ENCODE results near the gene C1R. TPM values are rescaled to one million over a fixed set of nuclear protein-coding genes. Genes with fewer than 3 reads are reported as not detected.

C1R gene
- total and polyA plus RNA-seq, 4 donors = 148 to 1,570 (median 964) TPM

GRCh38 chr12:7131502-7131866 is 39.2 kb upstream of the C1R start:
- ATAC-seq (ENCODE audit: low FRiP score) (no peak), DNase-seq (peak in 1 of 2 donors; percentile 46)
- intact Hi-C loops (cut with DNase I) = no loop called here
- Histone ChIP-seq H3K36me3 (ENCODE audit: control insufficient read depth in 1 of 2, insufficient read depth in 2 of 2, low read length in 1 of 2) (peaks cover 0 to 2% of the 10 kb centered on the region in 2 donors), H3K9me3 (ENCODE audit: control insufficient read depth, low read length) (no peaks in the 10 kb centered on the region), H3K4me1 (ENCODE audit: control insufficient read depth in 1 of 2, insufficient read depth in 2 of 2, low read length in 2 of 2) (no peaks in the 10 kb centered on the region), H3K27me3 (ENCODE audit: control insufficient read depth in 1 of 2, insufficient read depth in 2 of 2, low read length in 1 of 2) (no peaks in the 10 kb centered on the region), H3K4me3 (ENCODE audit: low read length in 2 of 2) (no peak overlapping the region), H3K27ac (ENCODE audit: low read depth in 1 of 2, low read length in 2 of 2) (no peak overlapping the region)
- 57 to 68% methylated on average over 6 to 7 of the region's 7 CpGs for WGBS, 2 donors

- H3K27ac ChIP-seq (ENCODE audit: low read depth in 1 of 2, low read length in 2 of 2) = peak overlapping the region in 1 of 2 donors; percentile 22
- DNase-seq = peak in 1 of 2 donors; percentile 71
- intact Hi-C loops (cut with DNase I) = no loop called here
- H3K27me3 ChIP-seq (ENCODE audit: control insufficient read depth in 1 of 2, insufficient read depth in 2 of 2, low read length in 1 of 2) = no peaks in the 10 kb centered on the region
- peak; percentile 67 for ATAC-seq (ENCODE audit: low FRiP score)
- H3K36me3 ChIP-seq (ENCODE audit: control insufficient read depth in 1 of 2, insufficient read depth in 2 of 2, low read length in 1 of 2) = no peaks in the 10 kb centered on the region
- H3K4me1 ChIP-seq (ENCODE audit: control insufficient read depth in 1 of 2, insufficient read depth in 2 of 2, low read length in 2 of 2) = no peaks in the 10 kb centered on the region
- peak overlapping the region; percentile 37 to 66 for H3K4me3 ChIP-seq (ENCODE audit: low read length in 2 of 2)
- no peaks in the 10 kb centered on the region for H3K9me3 ChIP-seq (ENCODE audit: control insufficient read depth, low read length)
- WGBS, 2 donors = 5% methylated on average over 29 to 32 of the region's 32 CpGs
These were observed 38.7 kb upstream of the C1R start for GRCh38 chr12:7130701-7131501.

GRCh38 chr12:7129872-7130691 is 37.8 kb upstream of the C1R start, which contains the start of gene CLSTN3:
Gene CLSTN3 (plus strand): TSS chr12:7130371. CDS start chr12:7130649, 278 bp downstream.
- H3K27ac ChIP-seq (ENCODE audit: low read depth in 1 of 2, low read length in 2 of 2) = peak within 1 kb of the TSS in 1 of 2 donors; percentile 35
- peak within 1 kb of the TSS; percentile 37 to 66 for H3K4me3 ChIP-seq (ENCODE audit: low read length in 2 of 2)
- intact Hi-C loops (cut with DNase I) = no loop called here
- H3K27me3 ChIP-seq (ENCODE audit: control insufficient read depth in 1 of 2, insufficient read depth in 2 of 2, low read length in 1 of 2) = no peaks in the 10 kb centered on the region
- DNase-seq = peak; percentile 81 to 96
- ATAC-seq (ENCODE audit: low FRiP score) = peak; percentile 89
- H3K4me1 ChIP-seq (ENCODE audit: control insufficient read depth in 1 of 2, insufficient read depth in 2 of 2, low read length in 2 of 2) = no peaks in the 10 kb centered on the region
- H3K9me3 ChIP-seq (ENCODE audit: control insufficient read depth, low read length) = no peaks in the 10 kb centered on the region
- no peaks in the 10 kb centered on the region for H3K36me3 ChIP-seq (ENCODE audit: control insufficient read depth in 1 of 2, insufficient read depth in 2 of 2, low read length in 1 of 2)
- 0% methylated on average over 28 to 40 of the region's 40 CpGs for WGBS, 2 donors

- no peak for DNase-seq
These were observed 37.1 kb upstream of the C1R start for GRCh38 chr12:7129287-7129871.

GRCh38 chr12:7128681-7129286 is 36.5 kb upstream of the C1R start, which contains the start of gene RBP5:
Gene RBP5 (minus strand): TSS chr12:7128889. CDS start chr12:7128775, 114 bp downstream.
- H3K36me3 ChIP-seq (ENCODE audit: control insufficient read depth in 1 of 2, insufficient read depth in 2 of 2, low read length in 1 of 2) = no peaks in the 10 kb centered on the region
- intact Hi-C loops (cut with DNase I) = no loop called here
- 79 to 82% methylated on average over 7 of the region's 7 CpGs for WGBS, 2 donors
- DNase-seq = peak in 1 of 2 donors; percentile 35
- H3K4me1 ChIP-seq (ENCODE audit: control insufficient read depth in 1 of 2, insufficient read depth in 2 of 2, low read length in 2 of 2) = no peaks in the 10 kb centered on the region
- no peak within 1 kb of the TSS for H3K27ac ChIP-seq (ENCODE audit: low read depth in 1 of 2, low read length in 2 of 2)
- no peaks in the 10 kb centered on the region for H3K27me3 ChIP-seq (ENCODE audit: control insufficient read depth in 1 of 2, insufficient read depth in 2 of 2, low read length in 1 of 2)
- H3K9me3 ChIP-seq (ENCODE audit: control insufficient read depth, low read length) = no peaks in the 10 kb centered on the region
- ATAC-seq (ENCODE audit: low FRiP score) = no peak
- H3K4me3 ChIP-seq (ENCODE audit: low read length in 2 of 2) = peak within 1 kb of the TSS; percentile 37 to 66

More at GRCh38 chr12:7129287-7129871, 37.1 kb upstream of the C1R start:
- WGBS, 2 donors = 3% methylated on average over 19 of the region's 19 CpGs
- H3K36me3 ChIP-seq (ENCODE audit: control insufficient read depth in 1 of 2, insufficient read depth in 2 of 2, low read length in 1 of 2) = no peaks in the 10 kb centered on the region
- H3K4me3 ChIP-seq (ENCODE audit: low read length in 2 of 2) = peak overlapping the region; percentile 37 to 66
- no peak overlapping the region for H3K27ac ChIP-seq (ENCODE audit: low read depth in 1 of 2, low read length in 2 of 2)
- H3K27me3 ChIP-seq (ENCODE audit: control insufficient read depth in 1 of 2, insufficient read depth in 2 of 2, low read length in 1 of 2) = no peaks in the 10 kb centered on the region
- no peak for ATAC-seq (ENCODE audit: low FRiP score)
- intact Hi-C loops (cut with DNase I) = no loop called here
- H3K4me1 ChIP-seq (ENCODE audit: control insufficient read depth in 1 of 2, insufficient read depth in 2 of 2, low read length in 2 of 2) = no peaks in the 10 kb centered on the region
- no peaks in the 10 kb centered on the region for H3K9me3 ChIP-seq (ENCODE audit: control insufficient read depth, low read length)

- 94% methylated on average over 16 to 17 of the region's 17 CpGs for WGBS, 2 donors
- no peak overlapping the region for H3K27ac ChIP-seq (ENCODE audit: low read depth in 1 of 2, low read length in 2 of 2)
- intact Hi-C loops (cut with DNase I) = no loop called here
These were observed 35.8 kb upstream of the C1R start for GRCh38 chr12:7127916-7128626.

GRCh38 chr12:7125632-7126227 is 33.5 kb upstream of the C1R start:
- Histone ChIP-seq H3K36me3 (ENCODE audit: control insufficient read depth in 1 of 2, insufficient read depth in 2 of 2, low read length in 1 of 2) (no peaks in the 10 kb centered on the region), H3K4me3 (ENCODE audit: low read length in 2 of 2) (no peak overlapping the region), H3K9me3 (ENCODE audit: control insufficient read depth, low read length) (no peaks in the 10 kb centered on the region), H3K27me3 (ENCODE audit: control insufficient read depth in 1 of 2, insufficient read depth in 2 of 2, low read length in 1 of 2) (no peaks in the 10 kb centered on the region), H3K4me1 (ENCODE audit: control insufficient read depth in 1 of 2, insufficient read depth in 2 of 2, low read length in 2 of 2) (no peaks in the 10 kb centered on the region), H3K27ac (ENCODE audit: low read depth in 1 of 2, low read length in 2 of 2) (no peak overlapping the region)
- ATAC-seq (ENCODE audit: low FRiP score) = no peak
- intact Hi-C loops (cut with DNase I) = no loop called here
- 87 to 97% methylated on average over 4 of the region's 4 CpGs for WGBS, 2 donors
- peak in 1 of 2 donors; percentile 3 for DNase-seq

More at GRCh38 chr12:7127916-7128626, 35.8 kb upstream of the C1R start:
- H3K27me3 ChIP-seq (ENCODE audit: control insufficient read depth in 1 of 2, insufficient read depth in 2 of 2, low read length in 1 of 2) = no peaks in the 10 kb centered on the region
- H3K4me3 ChIP-seq (ENCODE audit: low read length in 2 of 2) = no peak overlapping the region
- H3K4me1 ChIP-seq (ENCODE audit: control insufficient read depth in 1 of 2, insufficient read depth in 2 of 2, low read length in 2 of 2) = no peaks in the 10 kb centered on the region
- no peaks in the 10 kb centered on the region for H3K36me3 ChIP-seq (ENCODE audit: control insufficient read depth in 1 of 2, insufficient read depth in 2 of 2, low read length in 1 of 2)
- no peak for ATAC-seq (ENCODE audit: low FRiP score)
- no peaks in the 10 kb centered on the region for H3K9me3 ChIP-seq (ENCODE audit: control insufficient read depth, low read length)
- DNase-seq = no peak
